ENCODE results near the gene TRPM6.

- no peak for TF ChIP-seq TCF12 (IDR thresholded peaks at IDR 0.05; ENCODE audit: low read depth)
- TF ChIP-seq RAD21 (IDR thresholded peaks at IDR 0.05; ENCODE audit: low read depth) = no peak
- no peak for TF ChIP-seq YY1 (IDR thresholded peaks at IDR 0.05; ENCODE audit: low read depth)
- TF ChIP-seq NFIC (IDR thresholded peaks at IDR 0.05) = no peak
- no peak for TF ChIP-seq REST (IDR thresholded peaks at IDR 0.05; ENCODE audit: low read depth)
- TF ChIP-seq CREB1 (IDR thresholded peaks at IDR 0.05; ENCODE audit: low read depth) = no peak
- TF ChIP-seq TAF1 (IDR thresholded peaks at IDR 0.05; ENCODE audit: low read depth) = no peak
- no peak for TF ChIP-seq ZBTB7A (IDR thresholded peaks at IDR 0.05; ENCODE audit: low read depth)
- TF ChIP-seq CEBPB (IDR thresholded peaks at IDR 0.05) = no peak
- TF ChIP-seq MAX (IDR thresholded peaks at IDR 0.05) = no peak
- TF ChIP-seq FOXM1 (IDR thresholded peaks at IDR 0.05; ENCODE audit: borderline replicate concordance, low read depth) = no peak
- TF ChIP-seq EP300 (IDR thresholded peaks at IDR 0.05; ENCODE audit: borderline replicate concordance) = no peak
Measured at GRCh38 chr9:74771262-74771585, 116.5 kb downstream of the TRPM6 start.

Data from Ishikawa (cell line).